ENCODE data around the gene MAD1L1.
A peak's percentile ranks its signal among the peaks of the same experiment; 100 is the strongest.

Gene MAD1L1

DNA sequence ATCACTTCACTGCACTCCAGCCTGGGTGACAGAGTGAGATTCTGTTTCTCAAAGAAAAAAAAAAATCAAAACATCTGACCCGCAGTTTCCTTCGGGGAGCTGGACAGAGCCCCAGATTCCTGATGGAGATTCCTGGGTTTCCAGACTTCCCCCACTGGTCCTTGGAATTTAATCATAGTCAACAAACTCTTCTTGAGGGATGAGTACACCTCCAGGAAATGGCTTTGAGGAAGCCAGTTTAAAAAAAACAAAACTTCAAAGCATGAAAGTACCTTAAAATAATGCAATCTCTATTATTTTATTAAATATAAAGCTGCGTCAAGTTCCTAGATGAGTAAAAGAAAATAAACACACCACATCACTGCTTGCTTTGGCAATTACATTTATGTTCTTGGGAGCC is 1.2 kb upstream of the MAD1L1 start:
- Histone ChIP-seq H3K27ac (ENCODE audit: low read length) (no peak overlapping the region), H3K36me3 (ENCODE audit: insufficient read depth, low read depth, low read length) (peaks cover 65% of the 10 kb centered on the region), H3K4me3 (ENCODE audit: low read length) (no peak overlapping the region; the same call in 1 of the 2 replicates), H3K9ac (ENCODE audit: low read depth, low read length) (no peak overlapping the region), H3K27me3 (ENCODE audit: insufficient read depth, low read length) (no peaks in the 10 kb centered on the region), H3K4me1 (ENCODE audit: insufficient read depth, low read length) (0 out of 2 replicates have a peak, but pooled peaks cover 4% of the 10 kb centered on the region), H3K9me3 (ENCODE audit: insufficient read depth, low read depth, low read length) (no peaks in the 10 kb centered on the region)

DNA sequence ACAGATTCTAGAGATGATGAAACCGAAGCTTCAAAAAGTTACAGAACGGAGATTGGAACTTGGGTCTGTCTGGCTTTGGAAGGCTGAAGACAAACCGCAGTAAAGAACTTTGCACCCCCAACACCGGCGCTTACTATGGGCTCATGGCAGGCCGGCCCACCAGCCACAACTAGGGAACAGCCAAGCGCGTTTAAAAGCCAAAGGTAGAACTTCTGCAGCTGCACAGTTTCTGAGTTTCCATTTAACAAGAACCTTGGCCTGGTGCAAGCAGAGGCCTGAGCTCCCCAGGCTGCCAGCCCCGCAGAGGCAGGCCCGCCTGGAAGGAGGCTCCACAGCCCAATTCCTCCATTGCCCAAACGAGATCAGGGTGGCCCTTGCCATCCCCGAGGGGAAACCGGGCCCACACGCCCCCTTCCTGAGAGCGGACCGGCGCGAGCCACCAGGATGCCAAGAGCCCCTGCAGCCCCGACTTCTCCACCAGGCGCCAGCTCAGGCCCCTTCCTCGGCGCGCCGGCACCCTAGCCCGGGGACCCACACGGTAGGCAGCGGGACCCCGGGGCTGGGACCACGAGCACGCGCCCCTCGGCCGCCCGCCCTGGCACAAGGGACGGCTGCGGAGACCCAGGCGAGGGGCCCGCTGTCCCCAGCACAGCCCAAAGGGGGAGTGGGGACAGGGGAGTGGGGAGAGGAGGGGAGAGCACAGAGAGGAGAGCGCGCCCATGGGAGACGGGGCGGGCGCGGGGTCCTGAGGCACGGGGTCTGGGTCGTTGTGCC is 566 bp downstream of the MAD1L1 start:
- Histone ChIP-seq H3K27me3 (ENCODE audit: insufficient read depth, low read length) (no peaks in the 10 kb centered on the region), H3K36me3 (ENCODE audit: insufficient read depth, low read depth, low read length) (peaks cover 64% of the 10 kb centered on the region), H3K4me1 (ENCODE audit: insufficient read depth, low read length) (0 out of 2 replicates have a peak, but pooled peaks cover 4% of the 10 kb centered on the region), H3K4me3 (ENCODE audit: low read length) (peak overlapping the region; percentile 79), H3K27ac (ENCODE audit: low read length) (no peak overlapping the region), H3K9ac (ENCODE audit: low read depth, low read length) (peak overlapping the region; percentile 74), H3K9me3 (ENCODE audit: insufficient read depth, low read depth, low read length) (no peaks in the 10 kb centered on the region)

DNA sequence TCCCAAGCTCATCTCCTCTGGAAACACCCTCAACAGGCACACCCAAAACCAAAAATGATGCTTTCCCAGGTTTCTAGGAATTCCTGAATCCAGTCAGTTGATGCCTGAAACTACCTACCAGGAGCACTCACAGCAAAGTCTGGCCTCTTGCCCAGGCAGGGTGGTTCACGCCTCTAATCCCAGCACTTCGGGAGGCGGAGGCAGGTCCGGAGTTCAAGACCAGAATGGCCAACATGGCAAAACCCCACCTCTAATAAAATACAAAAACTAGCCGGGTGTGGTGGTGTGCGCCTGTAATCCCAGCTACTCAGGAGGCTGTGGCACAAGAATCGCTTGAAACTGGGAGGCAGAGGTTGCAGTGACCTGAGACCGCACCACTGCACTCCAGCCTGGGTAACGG is 1.9 kb downstream of the MAD1L1 start:
- Histone ChIP-seq H3K27me3 (ENCODE audit: insufficient read depth, low read length) (no peaks in the 10 kb centered on the region), H3K36me3 (ENCODE audit: insufficient read depth, low read depth, low read length) (peaks cover 63% of the 10 kb centered on the region), H3K9me3 (ENCODE audit: insufficient read depth, low read depth, low read length) (no peaks in the 10 kb centered on the region), H3K4me3 (ENCODE audit: low read length) (no peak overlapping the region), H3K9ac (ENCODE audit: low read depth, low read length) (no peak overlapping the region), H3K4me1 (ENCODE audit: insufficient read depth, low read length) (0 out of 2 replicates have a peak, but pooled peaks cover 4% of the 10 kb centered on the region), H3K27ac (ENCODE audit: low read length) (no peak overlapping the region)

- no peaks in the 10 kb centered on the region for H3K9me3 ChIP-seq (ENCODE audit: insufficient read depth, low read depth, low read length)
- no peak overlapping the region for H3K4me3 ChIP-seq (ENCODE audit: low read length)
- peaks cover 64% of the 10 kb centered on the region for H3K36me3 ChIP-seq (ENCODE audit: insufficient read depth, low read depth, low read length)
- no peak overlapping the region for H3K27ac ChIP-seq (ENCODE audit: low read length)
- H3K27me3 ChIP-seq (ENCODE audit: insufficient read depth, low read length), result no peaks in the 10 kb centered on the region
- 0 out of 2 replicates have a peak, but pooled peaks cover 4% of the 10 kb centered on the region for H3K4me1 ChIP-seq (ENCODE audit: insufficient read depth, low read length)
- H3K9ac ChIP-seq (ENCODE audit: low read depth, low read length), result no peak overlapping the region
These were observed 2.5 kb downstream of the MAD1L1 start for GRCh38 chr7:2230226-2230625.

DNA sequence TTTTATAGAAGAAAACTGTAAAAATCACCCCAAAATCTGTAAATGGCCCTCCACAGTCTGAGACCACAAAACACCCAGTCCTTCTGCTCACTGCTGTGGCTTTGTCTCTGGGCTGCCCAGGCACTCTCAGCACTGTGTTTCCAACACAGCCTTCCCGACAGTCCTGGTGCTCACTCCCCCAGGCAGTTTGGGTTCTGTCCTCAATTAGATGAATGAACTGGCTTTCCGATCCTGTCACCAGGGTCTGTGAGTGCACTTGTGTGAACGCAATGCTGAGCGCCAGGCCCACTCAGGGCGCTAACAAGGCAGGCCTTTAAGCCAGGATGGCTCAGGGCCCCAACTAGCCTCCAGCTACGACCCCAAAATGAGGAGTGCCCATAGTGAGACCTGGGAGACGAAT is 3.3 kb downstream of the MAD1L1 start:
- no peaks in the 10 kb centered on the region for H3K27me3 ChIP-seq (ENCODE audit: insufficient read depth, low read length)
- no peak overlapping the region for H3K27ac ChIP-seq (ENCODE audit: low read length)
- no peaks in the 10 kb centered on the region for H3K9me3 ChIP-seq (ENCODE audit: insufficient read depth, low read depth, low read length)
- 0 out of 2 replicates have a peak, but pooled peaks cover 4% of the 10 kb centered on the region for H3K4me1 ChIP-seq (ENCODE audit: insufficient read depth, low read length)
- H3K9ac ChIP-seq (ENCODE audit: low read depth, low read length), result no peak overlapping the region; the same call in 1 of the 2 replicates
- no peak overlapping the region for H3K4me3 ChIP-seq (ENCODE audit: low read length)
- peaks cover 64% of the 10 kb centered on the region for H3K36me3 ChIP-seq (ENCODE audit: insufficient read depth, low read depth, low read length)

- no peaks in the 10 kb centered on the region for H3K27me3 ChIP-seq (ENCODE audit: insufficient read depth, low read length)
- H3K4me1 ChIP-seq (ENCODE audit: insufficient read depth, low read length), result 0 out of 2 replicates have a peak, but pooled peaks cover 4% of the 10 kb centered on the region
- H3K36me3 ChIP-seq (ENCODE audit: insufficient read depth, low read depth, low read length), result peaks cover 64% of the 10 kb centered on the region
- H3K4me3 ChIP-seq (ENCODE audit: low read length), result no peak overlapping the region
- H3K9me3 ChIP-seq (ENCODE audit: insufficient read depth, low read depth, low read length), result no peaks in the 10 kb centered on the region
- H3K27ac ChIP-seq (ENCODE audit: low read length), result no peak overlapping the region
- no peak overlapping the region for H3K9ac ChIP-seq (ENCODE audit: low read depth, low read length)
These were observed 3.8 kb downstream of the MAD1L1 start for GRCh38 chr7:2228921-2229320.

GRCh38 chr7:2227699-2228098 is 5.0 kb downstream of the MAD1L1 start:
- Histone ChIP-seq H3K36me3 (ENCODE audit: insufficient read depth, low read depth, low read length) (peaks cover 74% of the 10 kb centered on the region), H3K27ac (ENCODE audit: low read length) (no peak overlapping the region), H3K9ac (ENCODE audit: low read depth, low read length) (no peak overlapping the region), H3K4me1 (ENCODE audit: insufficient read depth, low read length) (0 out of 2 replicates have a peak, but pooled peaks cover 4% of the 10 kb centered on the region), H3K27me3 (ENCODE audit: insufficient read depth, low read length) (no peaks in the 10 kb centered on the region), H3K4me3 (ENCODE audit: low read length) (no peak overlapping the region), H3K9me3 (ENCODE audit: insufficient read depth, low read depth, low read length) (no peaks in the 10 kb centered on the region)

DNA sequence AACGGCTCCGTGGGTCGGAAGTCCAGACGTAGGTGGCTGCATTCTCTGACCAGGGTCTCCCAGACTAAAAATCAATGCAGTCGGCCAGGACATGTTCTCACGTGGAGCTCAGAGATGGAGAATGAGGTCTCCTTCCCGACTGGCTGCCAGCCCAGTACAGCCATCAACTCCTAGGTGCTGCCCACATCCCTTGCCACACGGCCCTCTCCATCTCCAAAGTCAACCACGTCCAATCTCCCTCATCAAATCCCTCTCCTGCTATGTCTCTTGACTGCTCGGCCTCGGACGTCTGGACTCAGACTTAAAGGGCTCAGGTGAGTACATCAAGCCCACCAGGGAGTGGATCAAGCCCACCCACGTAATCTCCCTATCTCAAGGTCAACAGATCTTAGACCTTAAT is 6.9 kb downstream of the MAD1L1 start:
- H3K9me3 ChIP-seq (ENCODE audit: insufficient read depth, low read depth, low read length), result no peaks in the 10 kb centered on the region
- H3K4me1 ChIP-seq (ENCODE audit: insufficient read depth, low read length), result no peaks in the 10 kb centered on the region
- peaks cover 90% of the 10 kb centered on the region for H3K36me3 ChIP-seq (ENCODE audit: insufficient read depth, low read depth, low read length)
- no peak overlapping the region for H3K9ac ChIP-seq (ENCODE audit: low read depth, low read length)
- H3K27ac ChIP-seq (ENCODE audit: low read length), result no peak overlapping the region
- H3K27me3 ChIP-seq (ENCODE audit: insufficient read depth, low read length), result no peaks in the 10 kb centered on the region
- H3K4me3 ChIP-seq (ENCODE audit: low read length), result no peak overlapping the region

- no peak overlapping the region for H3K27ac ChIP-seq (ENCODE audit: low read length)
- H3K4me1 ChIP-seq (ENCODE audit: insufficient read depth, low read length), result no peaks in the 10 kb centered on the region
- no peak overlapping the region for H3K9ac ChIP-seq (ENCODE audit: low read depth, low read length)
- H3K27me3 ChIP-seq (ENCODE audit: insufficient read depth, low read length), result no peaks in the 10 kb centered on the region
- H3K36me3 ChIP-seq (ENCODE audit: insufficient read depth, low read depth, low read length), result peaks cover 92% of the 10 kb centered on the region
- no peak overlapping the region for H3K4me3 ChIP-seq (ENCODE audit: low read length)
- no peaks in the 10 kb centered on the region for H3K9me3 ChIP-seq (ENCODE audit: insufficient read depth, low read depth, low read length)
These were observed 7.4 kb downstream of the MAD1L1 start for GRCh38 chr7:2225336-2225735.

DNA sequence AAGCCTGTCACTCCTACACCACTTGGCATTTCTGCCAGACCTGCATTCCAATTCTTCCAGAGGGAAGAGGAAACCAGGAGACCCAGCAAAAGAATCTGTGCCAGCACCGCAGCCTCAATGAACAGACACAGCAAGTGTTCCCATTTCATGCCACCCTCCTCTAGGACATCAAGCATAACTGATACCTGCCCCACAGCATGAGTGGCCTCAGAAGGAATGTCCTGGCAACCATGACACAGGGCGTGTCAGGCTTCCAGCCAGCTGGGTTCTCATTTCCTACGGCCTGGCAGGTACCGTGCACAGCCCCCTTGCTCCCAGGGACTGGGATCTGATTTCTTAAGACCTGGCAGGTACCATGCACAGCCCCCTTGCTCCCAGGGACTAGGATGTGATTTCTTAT is 7.8 kb downstream of the MAD1L1 start:
- no peaks in the 10 kb centered on the region for H3K27me3 ChIP-seq (ENCODE audit: insufficient read depth, low read length)
- H3K9ac ChIP-seq (ENCODE audit: low read depth, low read length), result no peak overlapping the region

DNA sequence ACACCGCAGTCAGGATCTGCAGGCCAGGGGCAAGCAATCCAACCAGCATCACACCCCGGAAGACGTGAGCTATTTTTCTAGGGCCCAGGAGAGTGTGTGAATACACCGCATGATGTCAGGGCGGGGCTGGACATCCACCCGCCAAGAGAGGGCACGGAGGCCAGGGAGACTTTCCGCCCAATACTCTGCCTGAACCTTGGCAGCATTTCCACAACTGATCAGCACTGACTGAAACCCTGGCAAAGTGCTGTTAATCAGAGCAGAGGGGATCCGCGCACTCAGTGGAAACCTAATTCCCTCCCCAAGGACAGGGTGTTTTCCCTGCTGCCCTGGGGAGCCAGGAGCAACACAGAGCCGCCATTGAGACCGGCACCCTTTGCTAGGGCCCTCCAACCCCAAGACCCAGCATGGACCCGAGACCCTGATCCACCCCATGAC is 8.2 kb downstream of the MAD1L1 start:
- Histone ChIP-seq H3K4me3 (ENCODE audit: low read length) (no peak overlapping the region), H3K4me1 (ENCODE audit: insufficient read depth, low read length) (no peaks in the 10 kb centered on the region), H3K9me3 (ENCODE audit: insufficient read depth, low read depth, low read length) (no peaks in the 10 kb centered on the region), H3K27ac (ENCODE audit: low read length) (no peak overlapping the region), H3K36me3 (ENCODE audit: insufficient read depth, low read depth, low read length) (peaks cover 86% of the 10 kb centered on the region), H3K27me3 (ENCODE audit: insufficient read depth, low read length) (no peaks in the 10 kb centered on the region), H3K9ac (ENCODE audit: low read depth, low read length) (no peak overlapping the region)

More for the DNA sequence above, 7.8 kb downstream of the MAD1L1 start:
- no peaks in the 10 kb centered on the region for H3K4me1 ChIP-seq (ENCODE audit: insufficient read depth, low read length)
- H3K9me3 ChIP-seq (ENCODE audit: insufficient read depth, low read depth, low read length), result no peaks in the 10 kb centered on the region
- no peak overlapping the region for H3K4me3 ChIP-seq (ENCODE audit: low read length)
- no peak overlapping the region for H3K27ac ChIP-seq (ENCODE audit: low read length)
- H3K36me3 ChIP-seq (ENCODE audit: insufficient read depth, low read depth, low read length), result peaks cover 90% of the 10 kb centered on the region

GRCh38 chr7:2223321-2223720 is 9.4 kb downstream of the MAD1L1 start:
- H3K4me1 ChIP-seq (ENCODE audit: insufficient read depth, low read length), result no peaks in the 10 kb centered on the region
- no peak overlapping the region for H3K27ac ChIP-seq (ENCODE audit: low read length)
- H3K4me3 ChIP-seq (ENCODE audit: low read length), result no peak overlapping the region
- H3K9ac ChIP-seq (ENCODE audit: low read depth, low read length), result no peak overlapping the region
- no peaks in the 10 kb centered on the region for H3K27me3 ChIP-seq (ENCODE audit: insufficient read depth, low read length)
- peaks cover 84% of the 10 kb centered on the region for H3K36me3 ChIP-seq (ENCODE audit: insufficient read depth, low read depth, low read length)
- H3K9me3 ChIP-seq (ENCODE audit: insufficient read depth, low read depth, low read length), result no peaks in the 10 kb centered on the region
